PC-3 (cell line): ENCODE data around the gene NACAD.

Experiments
- EZH2 ChIP-seq: fragments of 300-600 bp; sonication (generic); IDR thresholded peaks from one replicate; pipeline ENCODE4 v1.6.1; 2017; ENCODE audit warnings: antibody characterized with exemption, mild to moderate bottlenecking, low read length; ENCODE audit not compliant: unreplicated experiment
- TF ChIP-seq, protein P1 (sequence below): fragments of 300-600 bp; sonication (generic); conservative IDR thresholded peaks from 2 replicates; pipeline ENCODE4 v1.5.1; 2017; ENCODE audit warnings: antibody characterized with exemption, low read depth, mild to moderate bottlenecking, low read length

GRCh38 chr7:45108863-45109262 is 20.1 kb upstream of the NACAD start:
- TF ChIP-seq, protein P1, sequence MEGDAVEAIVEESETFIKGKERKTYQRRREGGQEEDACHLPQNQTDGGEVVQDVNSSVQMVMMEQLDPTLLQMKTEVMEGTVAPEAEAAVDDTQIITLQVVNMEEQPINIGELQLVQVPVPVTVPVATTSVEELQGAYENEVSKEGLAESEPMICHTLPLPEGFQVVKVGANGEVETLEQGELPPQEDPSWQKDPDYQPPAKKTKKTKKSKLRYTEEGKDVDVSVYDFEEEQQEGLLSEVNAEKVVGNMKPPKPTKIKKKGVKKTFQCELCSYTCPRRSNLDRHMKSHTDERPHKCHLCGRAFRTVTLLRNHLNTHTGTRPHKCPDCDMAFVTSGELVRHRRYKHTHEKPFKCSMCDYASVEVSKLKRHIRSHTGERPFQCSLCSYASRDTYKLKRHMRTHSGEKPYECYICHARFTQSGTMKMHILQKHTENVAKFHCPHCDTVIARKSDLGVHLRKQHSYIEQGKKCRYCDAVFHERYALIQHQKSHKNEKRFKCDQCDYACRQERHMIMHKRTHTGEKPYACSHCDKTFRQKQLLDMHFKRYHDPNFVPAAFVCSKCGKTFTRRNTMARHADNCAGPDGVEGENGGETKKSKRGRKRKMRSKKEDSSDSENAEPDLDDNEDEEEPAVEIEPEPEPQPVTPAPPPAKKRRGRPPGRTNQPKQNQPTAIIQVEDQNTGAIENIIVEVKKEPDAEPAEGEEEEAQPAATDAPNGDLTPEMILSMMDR: no peak
- no peak for TF ChIP-seq EZH2
